ENCODE results near the gene COG1. TPM values are rescaled to one million over a fixed set of nuclear protein-coding genes. Genes with fewer than 3 reads are reported as not detected.

The COG1 gene
- total RNA-seq, 4 donors from 2014 or later, result 48.3 to 83.3 (median 62.9) TPM

DNA sequence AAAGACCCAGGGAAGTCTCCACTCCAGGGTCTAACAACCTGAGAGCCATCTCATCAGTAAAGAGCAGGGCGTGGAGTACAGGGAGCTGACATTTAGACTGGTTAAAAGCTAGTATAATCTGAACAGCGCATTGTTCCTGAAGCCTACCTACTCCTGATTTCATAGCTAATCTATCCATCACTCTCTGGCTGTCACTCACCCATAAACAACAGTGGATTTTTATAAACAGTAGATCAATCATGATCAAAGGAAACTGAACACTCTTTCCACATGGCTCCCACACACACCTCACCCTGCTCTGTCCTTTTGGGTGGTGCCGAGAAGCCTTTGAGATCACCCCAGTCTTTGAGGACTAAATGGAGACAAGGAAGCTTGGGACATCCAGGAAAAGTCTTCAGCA, 13.0 kb upstream of the COG1 start:
- no peaks in the 10 kb centered on the region for H3K27me3 ChIP-seq
- H3K4me3 ChIP-seq, result no peak overlapping the region
- no peaks in the 10 kb centered on the region for H3K36me3 ChIP-seq
- no peak for DNase-seq
- TF ChIP-seq POLR2A (IDR thresholded peaks at IDR 0.05), result no peak
- TF ChIP-seq CTCF (IDR thresholded peaks at IDR 0.05), result no peak
- H3K27ac ChIP-seq, result no peak overlapping the region
- no peaks in the 10 kb centered on the region for H3K9me3 ChIP-seq
- H3K4me1 ChIP-seq, result peaks cover 0 to 13% (median 0%) of the 10 kb centered on the region in 4 donors

DNA sequence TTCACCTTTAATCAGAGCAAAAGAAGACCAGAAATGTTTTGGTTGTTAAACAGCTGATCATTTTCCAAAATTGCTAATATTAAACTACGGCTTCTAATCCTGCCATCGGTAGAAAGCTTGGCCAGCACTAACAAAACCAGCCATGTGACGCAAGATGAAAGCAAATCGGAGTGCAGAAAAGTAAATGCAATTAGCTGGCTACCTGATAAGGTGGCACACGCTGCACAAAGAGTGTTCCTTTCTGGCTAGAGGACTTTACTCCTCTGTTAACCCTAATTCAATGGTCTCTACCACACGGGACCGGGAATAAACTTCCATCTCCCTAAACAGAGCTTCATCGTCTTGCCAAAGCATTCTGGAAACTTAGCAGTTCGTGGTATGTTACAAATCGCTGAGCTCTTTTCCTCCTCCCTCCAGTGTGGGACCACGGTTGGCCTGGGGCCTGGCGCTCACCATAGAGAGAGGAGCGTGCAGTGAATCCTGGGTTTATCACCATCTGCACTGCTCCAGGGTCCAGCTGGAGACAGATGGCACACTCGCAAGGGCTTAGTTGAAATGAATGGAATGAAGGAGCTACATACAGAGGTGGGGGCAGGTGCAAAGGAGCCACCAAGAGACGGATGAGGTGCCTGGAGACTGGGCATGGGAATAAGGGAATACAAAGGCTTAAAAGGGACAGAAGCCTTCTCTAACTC, 10.1 kb upstream of the COG1 start:
- H3K9me3 ChIP-seq, result no peaks in the 10 kb centered on the region
- DNase-seq, result no peak
- peaks cover 0 to 13% (median 0%) of the 10 kb centered on the region in 4 donors for H3K4me1 ChIP-seq
- H3K27me3 ChIP-seq, result no peaks in the 10 kb centered on the region
- H3K36me3 ChIP-seq, result no peaks in the 10 kb centered on the region
- H3K4me3 ChIP-seq, result no peak overlapping the region
- TF ChIP-seq CTCF (IDR thresholded peaks at IDR 0.05) (no peak), POLR2A (IDR thresholded peaks at IDR 0.05) (no peak)
- H3K27ac ChIP-seq, result no peak overlapping the region

DNA sequence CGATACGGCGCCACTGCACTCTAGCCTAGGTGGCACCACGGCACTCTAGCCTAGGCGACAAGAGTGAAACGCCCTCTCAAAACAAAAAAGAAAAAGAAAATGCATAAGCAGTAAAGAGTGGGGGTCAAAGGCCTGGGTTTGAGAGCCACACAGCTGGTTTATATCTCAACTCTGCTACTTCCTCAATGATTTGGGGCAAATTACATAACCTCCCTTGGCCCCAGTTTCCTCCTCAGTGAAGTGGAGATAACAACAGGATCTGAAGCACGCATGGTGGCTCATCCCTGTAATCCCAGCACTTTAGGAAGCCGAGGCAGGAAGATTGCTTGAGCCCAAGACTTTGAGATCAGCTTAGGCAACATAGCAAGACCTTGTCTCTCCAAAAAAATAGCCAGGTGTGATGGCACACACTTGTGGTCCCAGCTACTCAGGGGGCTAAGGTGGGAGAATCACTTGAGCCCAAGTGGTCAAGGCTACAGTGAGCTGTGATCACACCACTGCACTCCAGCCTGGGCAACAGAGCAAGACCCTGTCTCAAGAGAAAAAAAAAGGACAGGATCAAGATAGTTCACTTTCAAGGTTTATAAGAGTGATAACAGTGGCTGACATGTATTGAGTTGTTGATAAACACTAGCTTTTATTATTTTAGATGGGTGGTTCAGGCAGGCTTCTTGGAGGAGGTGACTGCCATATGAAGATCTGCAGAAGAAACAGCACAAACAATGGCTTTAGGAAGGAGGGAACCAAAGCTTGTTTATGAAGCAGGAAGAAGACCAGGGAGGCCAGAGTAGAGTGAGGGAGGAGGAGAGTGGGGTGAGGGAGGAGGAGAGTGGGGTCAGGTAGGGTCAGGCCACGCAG, 8.5 kb upstream of the COG1 start:
- Histone ChIP-seq H3K27me3 (no peaks in the 10 kb centered on the region), H3K4me1 (peaks cover 0 to 13% (median 0%) of the 10 kb centered on the region in 4 donors)

GRCh38 chr17:73186283-73187050, 6.4 kb upstream of the COG1 start:
- peaks cover 0 to 13% (median 0%) of the 10 kb centered on the region in 4 donors for H3K4me1 ChIP-seq
- H3K36me3 ChIP-seq, result no peaks in the 10 kb centered on the region
- no peaks in the 10 kb centered on the region for H3K9me3 ChIP-seq
- no peak overlapping the region for H3K27ac ChIP-seq
- TF ChIP-seq POLR2A (IDR thresholded peaks at IDR 0.05) (no peak), CTCF (IDR thresholded peaks at IDR 0.05) (no peak)
- no peak overlapping the region for H3K4me3 ChIP-seq
- DNase-seq, result no peak
- no peaks in the 10 kb centered on the region for H3K27me3 ChIP-seq

More for the DNA sequence above, 8.5 kb upstream of the COG1 start:
- TF ChIP-seq CTCF (IDR thresholded peaks at IDR 0.05) (no peak), POLR2A (IDR thresholded peaks at IDR 0.05) (no peak)
- Histone ChIP-seq H3K36me3 (no peaks in the 10 kb centered on the region), H3K9me3 (no peaks in the 10 kb centered on the region), H3K27ac (no peak overlapping the region), H3K4me3 (no peak overlapping the region)
- DNase-seq, result no peak

GRCh38 chr17:73187203-73187769, 5.6 kb upstream of the COG1 start:
- Histone ChIP-seq H3K27ac (no peak overlapping the region), H3K27me3 (no peaks in the 10 kb centered on the region), H3K4me1 (peaks cover 0 to 13% (median 2%) of the 10 kb centered on the region in 4 donors), H3K4me3 (no peak overlapping the region), H3K36me3 (no peaks in the 10 kb centered on the region), H3K9me3 (no peaks in the 10 kb centered on the region)
- DNase-seq, result no peak
- TF ChIP-seq POLR2A (IDR thresholded peaks at IDR 0.05) (no peak), CTCF (IDR thresholded peaks at IDR 0.05) (no peak)
